ENCODE results near the gene EIF4G3. TPM values are rescaled to one million over a fixed set of nuclear protein-coding genes. Genes with fewer than 3 reads are reported as not detected.

The EIF4G3 gene
- polyA plus RNA-seq, 3 donors: 5.1 to 34.2 (median 5.8) TPM

DNA sequence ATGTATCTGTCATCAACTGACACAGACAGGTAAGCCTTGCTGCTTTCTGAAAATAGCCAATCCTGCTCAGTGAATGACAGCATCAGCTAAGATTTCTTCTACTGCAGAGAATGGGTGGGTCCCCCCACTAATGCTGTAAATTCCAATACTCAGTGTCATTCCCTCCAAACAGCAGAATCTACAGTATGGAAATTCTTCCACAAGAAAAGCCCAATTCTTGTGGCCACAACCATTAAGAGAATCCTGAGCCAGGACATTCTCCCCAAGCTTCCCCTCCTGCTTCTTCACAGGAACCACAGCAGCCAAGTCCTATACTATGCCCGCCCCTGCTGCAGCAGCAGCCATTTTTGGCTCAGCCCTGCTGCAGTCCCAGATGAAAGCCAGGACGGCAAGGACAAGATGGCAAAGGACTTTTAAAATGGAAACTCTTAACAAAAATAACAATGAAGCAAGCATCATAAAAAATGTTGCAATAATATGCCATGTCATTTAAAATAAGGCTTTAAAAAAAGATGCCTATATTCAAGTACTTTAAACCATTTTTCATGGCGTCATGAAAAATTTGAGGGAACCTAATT lies 26.8 kb downstream of the EIF4G3 start:
- Histone ChIP-seq H4K20me1 (ENCODE audit: insufficient read depth, low read length) (peaks cover 29% of the 10 kb centered on the region), H3K4me2 (replicated peaks; ENCODE audit: extremely low read depth, low read length, poor library complexity, severe bottlenecking) (peak overlapping the region; percentile 24), H3K27ac (ENCODE audit: low read depth in 1 of 2, low read length in 2 of 2) (peak overlapping the region; percentile 3 to 46), H3K9me3 (replicated peaks in 1 of 2; ENCODE audit: control insufficient read depth in 1 of 2, insufficient read depth in 1 of 2, low read length in 2 of 2) (no peaks in the 10 kb centered on the region), H3K4me1 (ENCODE audit: control insufficient read depth in 1 of 2, insufficient read depth in 2 of 2, low read length in 2 of 2) (peaks cover 16% of the 10 kb centered on the region in 2 donors), H3K36me3 (replicated peaks in 1 of 2; ENCODE audit: control insufficient read depth in 1 of 2, insufficient read depth in 2 of 2, low read length in 2 of 2) (peaks cover 15 to 54% of the 10 kb centered on the region in 2 donors), H3K27me3 (ENCODE audit: control insufficient read depth in 2 of 2, insufficient read depth in 2 of 2, low read length in 2 of 2) (no peaks in the 10 kb centered on the region), H3K4me3 (replicated peaks in 1 of 3; ENCODE audit: low read depth in 2 of 3, low read length in 3 of 3) (no peak overlapping the region), H3K79me2 (ENCODE audit: insufficient read depth, low read length) (peaks cover 36% of the 10 kb centered on the region), H2AFZ (ENCODE audit: insufficient read depth, low read depth, low read length, poor library complexity, severe bottlenecking) (peak overlapping the region; percentile 56), H3K9ac (ENCODE audit: insufficient read depth, low read length, poor library complexity, severe bottlenecking) (no peak overlapping the region)
- intact Hi-C loops (cut with micrococcal nuclease): no loop called here
- 56% methylated on average over 1 of the region's 3 CpGs for whole genome bisulfite sequencing (ENCODE audit: insufficient coverage)
- H3K27ac Mint-ChIP-seq: peak overlapping the region; percentile 80 to 95 (median 88)
- no peaks in the 10 kb centered on the region for H3K9me3 Mint-ChIP-seq
- TF ChIP-seq, protein P1, sequence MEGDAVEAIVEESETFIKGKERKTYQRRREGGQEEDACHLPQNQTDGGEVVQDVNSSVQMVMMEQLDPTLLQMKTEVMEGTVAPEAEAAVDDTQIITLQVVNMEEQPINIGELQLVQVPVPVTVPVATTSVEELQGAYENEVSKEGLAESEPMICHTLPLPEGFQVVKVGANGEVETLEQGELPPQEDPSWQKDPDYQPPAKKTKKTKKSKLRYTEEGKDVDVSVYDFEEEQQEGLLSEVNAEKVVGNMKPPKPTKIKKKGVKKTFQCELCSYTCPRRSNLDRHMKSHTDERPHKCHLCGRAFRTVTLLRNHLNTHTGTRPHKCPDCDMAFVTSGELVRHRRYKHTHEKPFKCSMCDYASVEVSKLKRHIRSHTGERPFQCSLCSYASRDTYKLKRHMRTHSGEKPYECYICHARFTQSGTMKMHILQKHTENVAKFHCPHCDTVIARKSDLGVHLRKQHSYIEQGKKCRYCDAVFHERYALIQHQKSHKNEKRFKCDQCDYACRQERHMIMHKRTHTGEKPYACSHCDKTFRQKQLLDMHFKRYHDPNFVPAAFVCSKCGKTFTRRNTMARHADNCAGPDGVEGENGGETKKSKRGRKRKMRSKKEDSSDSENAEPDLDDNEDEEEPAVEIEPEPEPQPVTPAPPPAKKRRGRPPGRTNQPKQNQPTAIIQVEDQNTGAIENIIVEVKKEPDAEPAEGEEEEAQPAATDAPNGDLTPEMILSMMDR (IDR thresholded peaks at IDR 0.05): no peak
- peaks cover 0 to 3% (median 0%) of the 10 kb centered on the region in 3 donors for H3K27me3 Mint-ChIP-seq (ENCODE audit: low read depth in 3 of 3)
- peak in 2 of 3 donors; percentile 12 to 24 for DNase-seq
- peaks cover 36 to 43% of the 10 kb centered on the region in 2 donors for H3K36me3 Mint-ChIP-seq
- peak overlapping the region in 1 of 2 donors; percentile 15 for H3K4me3 Mint-ChIP-seq
- H3K4me1 Mint-ChIP-seq: peaks cover 29% of the 10 kb centered on the region

DNA sequence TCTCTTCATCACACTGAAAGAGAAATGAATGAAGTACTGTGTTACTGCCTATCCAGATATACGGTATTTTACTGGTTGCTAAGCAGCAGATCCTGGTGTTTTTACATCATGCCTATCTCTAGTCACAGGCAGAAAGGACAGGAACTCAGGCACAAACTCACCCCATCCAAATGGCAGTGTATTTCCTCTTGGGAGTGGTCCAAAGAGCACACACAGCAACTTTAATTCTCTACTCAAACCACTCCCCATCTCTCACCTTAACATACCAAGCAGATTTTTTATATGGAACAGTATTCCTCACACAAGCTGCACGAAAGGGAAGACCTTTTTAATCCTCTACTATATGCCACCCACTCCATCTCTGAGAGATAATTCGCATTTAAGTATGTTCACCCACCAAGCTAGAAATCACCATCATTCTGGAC lies 27.3 kb downstream of the EIF4G3 start:
- no peak overlapping the region for H3K4me3 ChIP-seq (replicated peaks in 1 of 3; ENCODE audit: low read depth in 2 of 3, low read length in 3 of 3)
- no peak overlapping the region for H3K4me2 ChIP-seq (replicated peaks; ENCODE audit: extremely low read depth, low read length, poor library complexity, severe bottlenecking)
- H3K27ac Mint-ChIP-seq: peak overlapping the region in 4 of 7 donors; percentile 43 to 93 (median 86)
- peaks cover 17 to 55% of the 10 kb centered on the region in 2 donors for H3K36me3 ChIP-seq (replicated peaks in 1 of 2; ENCODE audit: control insufficient read depth in 1 of 2, insufficient read depth in 2 of 2, low read length in 2 of 2)
- H3K4me3 Mint-ChIP-seq: no peak overlapping the region
- peak overlapping the region in 1 of 2 donors; percentile 46 for H3K27ac ChIP-seq (ENCODE audit: low read depth in 1 of 2, low read length in 2 of 2)
- H3K4me1 Mint-ChIP-seq: peaks cover 25% of the 10 kb centered on the region
- peaks cover 36% of the 10 kb centered on the region for H3K79me2 ChIP-seq (ENCODE audit: insufficient read depth, low read length)
- TF ChIP-seq, protein P1 (IDR thresholded peaks at IDR 0.05): no peak
- no peaks in the 10 kb centered on the region for H3K9me3 Mint-ChIP-seq
- no peaks in the 10 kb centered on the region for H3K9me3 ChIP-seq (replicated peaks in 1 of 2; ENCODE audit: control insufficient read depth in 1 of 2, insufficient read depth in 1 of 2, low read length in 2 of 2)
- intact Hi-C loops (cut with micrococcal nuclease): no loop called here
- no peaks in the 10 kb centered on the region for H3K27me3 ChIP-seq (ENCODE audit: control insufficient read depth in 2 of 2, insufficient read depth in 2 of 2, low read length in 2 of 2)
- peaks cover 29% of the 10 kb centered on the region for H4K20me1 ChIP-seq (ENCODE audit: insufficient read depth, low read length)
- peaks cover 37 to 43% of the 10 kb centered on the region in 2 donors for H3K36me3 Mint-ChIP-seq
- peaks cover 0 to 3% (median 0%) of the 10 kb centered on the region in 3 donors for H3K27me3 Mint-ChIP-seq (ENCODE audit: low read depth in 3 of 3)
- H3K9ac ChIP-seq (ENCODE audit: insufficient read depth, low read length, poor library complexity, severe bottlenecking): no peak overlapping the region
- H3K4me1 ChIP-seq (ENCODE audit: control insufficient read depth in 1 of 2, insufficient read depth in 2 of 2, low read length in 2 of 2): peaks cover 16% of the 10 kb centered on the region in 2 donors
- WGBS (ENCODE audit: insufficient coverage): no CpG with 5 or more reads among the region's 3 CpGs
- H2AFZ ChIP-seq (ENCODE audit: insufficient read depth, low read depth, low read length, poor library complexity, severe bottlenecking): no peak overlapping the region
- DNase-seq: no peak
